GM18526 (cell line): ENCODE data around the gene MCRIP2.

Experiments used
- POLR2A ChIP-seq: IDR thresholded peaks from 3 replicates; pipeline ENCODE4 v1.6.1; 2011; ENCODE audit not compliant: insufficient read length; ENCODE audit errors: extremely low read depth

MCRIP2 gene

DNA sequence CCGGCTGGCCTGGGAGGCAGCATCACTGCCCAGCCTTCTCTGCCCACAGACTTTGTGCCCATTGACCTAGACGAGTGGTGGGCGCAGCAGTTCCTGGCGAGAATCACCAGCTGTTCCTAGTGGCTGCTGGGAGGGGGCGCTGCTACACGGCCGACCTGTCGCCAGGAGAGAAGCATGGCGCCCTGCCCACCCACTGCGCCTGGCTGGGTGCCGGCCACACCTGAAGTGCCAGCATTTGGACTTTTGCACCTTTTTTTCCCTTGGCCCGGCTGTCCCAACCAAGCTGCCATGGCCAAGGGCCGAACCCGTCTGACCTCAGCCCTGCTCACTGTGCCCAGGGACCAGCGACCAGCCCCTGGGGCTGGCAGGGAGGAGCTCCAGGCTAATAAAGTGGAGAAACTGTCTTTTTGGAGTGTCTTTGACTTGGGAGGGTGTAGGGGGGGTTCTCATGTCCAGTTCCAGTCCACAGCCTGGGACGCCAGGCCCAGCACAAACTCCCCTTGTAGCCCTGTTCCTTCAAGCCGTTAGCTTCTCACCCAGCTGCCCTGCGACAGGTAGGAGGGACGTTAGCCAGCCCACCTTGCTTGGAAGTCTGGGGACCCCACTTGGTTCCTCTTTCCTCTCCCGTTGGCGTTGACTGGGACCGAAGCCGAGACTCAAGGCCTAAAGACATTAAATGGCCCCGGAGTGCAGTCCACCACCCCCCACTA, 6.6 kb downstream of the MCRIP2 start:
- TF ChIP-seq POLR2A: no peak

DNA sequence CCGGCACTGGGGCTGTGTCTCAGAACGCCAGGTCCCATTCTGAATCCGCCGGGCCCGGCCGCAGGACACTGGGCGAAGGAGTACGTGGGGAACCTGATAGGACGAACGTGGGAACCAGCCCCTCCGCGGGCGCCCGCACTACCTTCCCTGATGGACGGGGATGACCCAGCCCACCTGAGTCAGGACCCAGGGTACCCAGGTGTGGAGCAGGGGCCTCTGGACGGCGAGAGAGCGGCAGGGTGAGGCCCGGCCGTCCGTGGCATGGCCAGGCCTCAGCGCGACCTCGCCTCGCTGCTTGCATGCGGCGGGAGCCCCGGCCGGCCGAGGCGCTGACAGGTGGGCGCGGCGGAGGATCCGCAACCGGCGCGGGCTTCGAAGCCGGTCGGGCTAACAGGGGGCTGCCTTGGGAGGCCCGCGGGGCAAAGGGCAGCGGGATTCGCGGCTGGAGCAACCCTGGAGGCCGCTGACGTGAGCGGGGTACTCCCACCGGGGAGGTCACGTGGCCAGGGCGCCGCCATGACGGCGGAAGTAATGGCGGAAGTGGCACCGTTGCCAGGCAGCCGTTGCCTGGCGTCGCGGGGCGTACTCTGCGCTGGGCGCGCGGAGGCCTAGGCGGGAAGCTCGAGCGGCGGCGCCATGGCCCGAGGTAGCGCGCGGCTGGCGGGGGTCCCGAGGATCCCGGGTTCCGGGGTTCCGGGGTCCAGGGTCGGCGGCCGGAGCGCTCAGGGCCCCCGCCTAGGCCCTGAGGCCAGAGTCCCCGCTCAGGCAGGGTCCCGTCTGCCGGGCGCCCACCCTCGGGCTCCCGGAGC, 7.4 kb downstream of the MCRIP2 start, which contains the start of gene WDR90:
Gene WDR90, plus strand, starts transcription at position 585 of the 809 bp plus-strand sequence. Its CDS starts 52 bp downstream, at position 637.
- TF ChIP-seq POLR2A: peak; percentile 61

DNA sequence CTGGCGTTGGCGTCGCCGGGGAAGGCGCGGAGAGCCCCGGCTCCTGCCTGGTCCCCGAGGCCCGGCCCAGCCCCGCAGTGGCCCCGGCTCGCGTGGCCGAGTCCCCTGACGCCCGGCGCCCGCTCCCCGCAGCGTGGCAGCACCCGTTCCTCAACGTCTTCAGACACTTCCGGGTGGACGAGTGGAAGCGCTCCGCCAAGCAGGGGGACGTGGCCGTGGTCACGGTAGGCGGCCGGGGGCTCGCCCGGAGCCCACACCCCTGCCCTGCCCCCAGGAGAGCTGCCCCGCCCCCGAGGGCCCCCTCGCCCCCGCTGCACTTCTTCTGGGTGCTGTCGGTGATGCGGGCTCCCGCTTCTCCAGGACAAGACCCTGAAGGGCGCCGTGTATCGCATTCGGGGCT, 8.0 kb downstream of the MCRIP2 start:
- TF ChIP-seq POLR2A: no peak

DNA sequence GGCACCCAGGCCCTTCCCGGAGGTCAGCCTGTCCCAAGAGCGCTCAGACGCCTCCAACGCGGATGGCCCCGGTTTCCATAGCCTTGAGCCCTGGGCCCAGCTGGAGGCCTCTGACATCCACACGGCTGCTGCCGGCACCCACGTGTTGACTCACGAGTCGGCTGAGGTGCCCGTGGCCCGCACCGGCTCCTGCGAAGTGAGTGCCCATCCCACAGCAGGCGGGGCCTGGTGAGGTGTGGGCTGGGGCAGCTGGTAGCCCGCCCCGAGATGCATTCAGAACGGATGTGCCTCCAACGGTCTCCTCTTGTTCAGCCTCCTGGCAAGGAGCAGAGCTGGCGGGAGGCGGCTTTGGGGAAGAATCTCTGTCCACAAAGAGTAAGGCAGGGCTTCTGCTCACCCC, 10.2 kb downstream of the MCRIP2 start:
- TF ChIP-seq POLR2A: no peak

DNA sequence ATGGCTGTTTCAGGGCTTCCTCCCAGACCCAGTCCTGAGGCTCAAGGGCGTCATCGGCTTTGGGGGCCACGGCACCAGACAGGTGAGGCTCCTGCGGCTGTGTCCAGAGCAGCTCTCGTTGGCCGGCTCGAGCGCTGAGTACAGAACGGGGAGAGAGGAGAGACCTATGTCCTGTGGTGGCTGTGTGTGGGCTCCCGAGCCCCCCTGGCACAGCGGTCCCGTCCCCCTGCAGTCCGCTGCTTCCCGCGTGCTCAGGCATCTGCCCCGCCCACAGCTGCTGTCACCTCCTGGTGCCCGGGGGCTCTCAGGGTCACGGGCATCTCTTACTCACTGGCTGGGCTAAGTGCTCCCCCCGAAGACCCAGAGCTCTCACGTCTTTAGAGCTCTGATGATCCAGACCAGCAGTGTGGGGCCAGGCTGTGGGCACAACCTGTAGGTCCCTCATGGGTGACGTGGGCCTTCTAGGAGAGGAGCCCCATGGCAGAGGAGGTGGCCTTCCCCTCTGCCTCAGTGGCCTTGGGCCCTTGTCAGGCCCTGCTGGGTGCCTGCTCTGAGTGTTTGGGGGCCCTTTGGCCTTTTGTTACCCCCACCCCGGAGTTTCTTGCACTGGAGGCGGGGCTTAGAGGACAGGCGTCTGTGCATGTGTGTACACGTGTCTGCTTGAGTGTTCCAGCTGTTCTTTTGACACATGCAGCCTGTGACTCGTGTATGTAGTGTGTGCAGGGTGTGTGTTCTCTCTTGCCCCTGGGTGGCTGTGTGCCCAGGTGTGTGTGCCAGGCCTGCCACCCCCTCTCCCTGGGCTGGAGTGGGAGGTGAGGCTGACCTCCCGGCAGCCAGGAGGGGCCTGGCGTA, 11.1 kb downstream of the MCRIP2 start:
- TF ChIP-seq POLR2A: no peak

DNA sequence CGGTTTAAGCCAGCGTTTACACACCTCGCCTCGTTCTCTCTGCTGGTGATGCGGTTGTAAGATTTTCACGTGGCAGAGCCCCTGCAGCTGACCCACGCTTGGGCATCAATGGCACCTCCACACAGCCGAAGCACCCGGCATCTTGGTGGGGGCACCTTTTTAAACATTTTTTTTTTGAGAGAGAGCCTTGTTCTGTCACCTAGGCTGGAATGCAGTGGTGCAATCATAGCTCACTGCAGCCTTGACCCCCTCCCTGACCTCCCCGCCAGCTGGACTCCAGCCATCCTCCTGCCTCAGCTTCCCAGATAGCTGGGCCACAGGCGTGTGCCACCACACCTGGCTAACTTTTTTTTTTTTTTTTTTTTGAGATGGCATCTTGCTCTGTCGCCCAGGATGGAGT, 12.4 kb downstream of the MCRIP2 start:
- TF ChIP-seq POLR2A: no peak

DNA sequence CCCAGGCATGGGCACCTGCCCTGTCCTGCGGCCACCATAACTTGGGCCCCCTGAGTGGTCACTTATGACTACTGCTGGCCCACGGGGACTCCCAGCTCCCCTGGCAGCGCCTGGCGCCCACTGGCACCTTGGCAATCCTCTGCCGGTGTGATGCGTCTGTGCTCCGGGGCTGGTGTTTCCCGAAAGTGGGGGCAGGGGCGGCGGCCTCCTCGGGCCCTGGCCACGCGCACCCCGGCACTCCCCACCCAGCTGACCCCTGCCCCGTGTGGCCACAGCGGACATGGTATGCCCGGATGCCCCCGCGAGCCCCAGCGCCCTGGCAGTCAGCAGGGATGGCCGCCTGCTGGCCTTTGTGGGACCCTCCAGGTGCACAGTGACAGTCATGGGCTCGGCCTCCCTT, 15.9 kb downstream of the MCRIP2 start:
- TF ChIP-seq POLR2A: no peak

DNA sequence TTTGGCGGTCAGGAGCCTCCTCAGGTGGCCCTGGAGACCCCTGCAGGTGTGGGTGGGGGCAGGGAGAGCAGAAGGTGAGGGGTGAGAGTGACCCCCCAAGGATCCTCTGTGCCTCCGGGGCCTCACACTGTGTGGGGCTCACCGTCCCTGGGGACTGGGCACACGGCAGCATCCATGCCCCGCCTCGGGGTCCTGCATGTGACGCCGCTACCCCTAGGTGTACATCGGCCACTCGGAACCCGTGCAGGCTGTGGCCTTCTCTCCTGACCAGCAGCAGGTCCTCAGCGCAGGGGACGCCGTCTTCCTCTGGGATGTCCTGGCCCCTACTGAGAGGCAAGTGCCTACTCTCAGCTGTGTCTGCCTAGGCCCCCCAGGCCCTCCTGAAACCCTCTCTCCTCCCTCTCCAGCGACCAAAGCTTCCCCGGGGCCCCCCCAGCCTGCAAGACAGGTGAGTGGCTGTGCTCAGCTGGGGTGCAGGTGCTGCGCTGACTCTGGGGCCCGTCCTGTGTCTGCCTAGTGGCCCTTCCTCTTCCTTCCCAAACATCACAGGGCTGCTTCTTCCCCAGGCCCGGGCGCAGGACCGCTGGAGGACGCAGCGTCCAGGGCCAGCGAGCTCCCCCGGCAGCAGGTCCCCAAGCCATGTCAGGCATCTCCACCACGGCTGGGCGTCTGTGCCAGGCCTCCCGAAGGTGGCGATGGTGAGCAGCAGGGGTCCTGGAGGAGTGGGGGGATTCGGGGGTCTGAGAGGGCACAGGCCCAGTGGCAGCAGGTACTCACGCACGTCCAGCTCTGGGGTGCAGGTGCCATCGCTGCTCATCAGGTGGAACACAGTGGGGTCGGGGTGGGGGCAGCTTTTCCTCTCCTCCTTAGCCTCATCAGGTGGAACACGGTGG, 17.3 kb downstream of the MCRIP2 start:
- no peak for TF ChIP-seq POLR2A

DNA sequence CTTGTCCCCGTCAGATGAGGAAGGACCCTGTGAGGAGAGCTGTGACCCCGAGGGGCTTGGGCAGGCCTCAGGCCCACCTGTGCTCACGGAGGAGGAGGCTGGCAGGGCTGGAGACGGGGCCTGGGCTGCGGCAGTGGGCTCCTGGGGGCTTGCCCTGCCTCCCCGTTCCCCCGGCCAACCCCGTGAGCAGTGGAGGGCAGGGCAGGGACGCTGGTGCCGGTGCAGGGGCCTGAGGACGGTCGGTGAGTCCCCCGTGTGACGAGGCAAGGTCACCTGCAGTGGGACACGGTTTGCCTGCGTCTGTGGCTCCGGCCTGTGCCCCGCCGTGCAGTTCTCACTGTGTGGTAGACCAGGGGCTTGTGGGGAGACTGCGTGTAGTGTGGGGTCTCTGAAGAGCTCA, 18.0 kb downstream of the MCRIP2 start:
- no peak for TF ChIP-seq POLR2A

DNA sequence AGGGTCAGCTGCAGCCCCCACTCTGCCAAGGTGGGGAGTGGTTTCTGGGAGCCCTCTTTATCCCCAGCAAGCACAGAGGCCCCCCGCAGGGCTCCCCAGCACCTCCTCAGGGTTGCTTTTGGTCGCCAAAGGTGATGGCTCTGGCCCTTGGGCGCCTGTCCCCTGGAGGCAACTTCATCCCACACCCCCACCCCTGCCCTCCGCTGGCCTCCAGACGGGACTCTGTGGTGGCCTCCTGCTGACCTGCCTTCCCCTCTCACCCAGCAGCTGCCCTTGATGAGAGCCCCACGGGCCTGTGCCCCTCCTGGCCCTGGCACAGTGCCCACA, 18.5 kb downstream of the MCRIP2 start:
- TF ChIP-seq POLR2A: no peak

DNA sequence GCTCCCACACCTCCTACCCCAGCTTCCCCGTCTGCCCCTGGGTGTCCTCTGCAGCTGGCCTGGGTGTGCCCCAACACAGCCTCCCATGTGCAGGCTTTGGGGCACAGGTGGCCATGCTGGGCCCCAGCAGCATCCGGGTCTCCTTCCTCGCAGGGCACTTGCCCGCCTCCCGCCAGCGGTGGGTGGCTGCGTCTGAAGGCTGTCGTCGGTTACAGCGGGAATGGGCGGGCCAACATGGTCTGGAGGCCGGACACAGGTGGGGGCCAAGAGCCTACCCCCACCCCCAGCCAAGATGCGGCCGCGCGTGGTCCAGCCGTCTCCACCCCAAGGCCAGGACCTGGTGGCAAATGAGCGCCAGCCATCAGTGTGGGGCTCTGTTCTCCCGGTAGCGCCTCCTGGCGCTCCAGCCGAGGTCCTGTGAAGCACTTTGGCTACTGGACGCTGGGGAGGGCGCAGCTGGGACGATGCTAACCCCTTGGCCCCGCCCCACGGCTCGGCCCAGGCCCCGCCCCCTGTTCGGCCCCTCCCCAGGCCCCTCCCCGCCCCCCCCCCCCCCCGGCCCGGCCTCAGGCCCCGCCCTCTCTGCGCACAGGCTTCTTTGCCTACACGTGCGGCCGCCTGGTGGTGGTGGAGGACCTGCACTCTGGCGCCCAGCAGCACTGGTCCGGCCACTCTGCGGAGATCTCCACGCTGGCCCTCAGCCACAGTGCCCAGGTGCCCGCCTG, 19.0 kb downstream of the MCRIP2 start:
- peak; percentile 44 for TF ChIP-seq POLR2A

DNA sequence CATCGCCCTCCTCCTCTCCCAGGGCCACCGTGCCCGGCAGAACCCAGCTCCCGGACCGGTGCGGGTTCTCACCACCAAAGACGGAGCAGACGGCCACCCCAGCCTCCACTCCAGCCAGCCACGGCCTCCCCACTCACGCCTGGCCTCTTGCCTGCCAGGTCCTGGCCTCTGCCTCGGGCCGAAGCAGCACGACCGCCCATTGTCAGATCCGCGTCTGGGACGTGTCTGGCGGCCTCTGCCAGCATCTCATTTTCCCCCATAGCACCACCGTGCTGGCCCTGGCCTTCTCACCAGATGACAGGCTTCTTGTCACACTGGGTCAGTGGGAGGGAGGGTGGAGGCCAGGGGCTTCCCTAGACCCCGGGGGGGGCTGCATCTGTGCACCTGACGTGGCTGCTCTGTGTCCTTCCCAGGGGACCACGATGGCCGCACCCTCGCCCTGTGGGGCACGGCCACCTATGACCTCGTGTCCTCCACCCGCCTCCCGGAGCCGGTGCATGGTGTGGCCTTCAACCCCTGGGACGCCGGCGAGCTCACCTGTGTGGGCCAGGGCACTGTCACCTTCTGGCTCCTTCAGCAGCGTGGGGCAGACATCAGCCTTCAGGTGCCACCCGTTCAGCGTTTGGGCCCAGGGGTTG, 19.7 kb downstream of the MCRIP2 start:
- TF ChIP-seq POLR2A: no peak

DNA sequence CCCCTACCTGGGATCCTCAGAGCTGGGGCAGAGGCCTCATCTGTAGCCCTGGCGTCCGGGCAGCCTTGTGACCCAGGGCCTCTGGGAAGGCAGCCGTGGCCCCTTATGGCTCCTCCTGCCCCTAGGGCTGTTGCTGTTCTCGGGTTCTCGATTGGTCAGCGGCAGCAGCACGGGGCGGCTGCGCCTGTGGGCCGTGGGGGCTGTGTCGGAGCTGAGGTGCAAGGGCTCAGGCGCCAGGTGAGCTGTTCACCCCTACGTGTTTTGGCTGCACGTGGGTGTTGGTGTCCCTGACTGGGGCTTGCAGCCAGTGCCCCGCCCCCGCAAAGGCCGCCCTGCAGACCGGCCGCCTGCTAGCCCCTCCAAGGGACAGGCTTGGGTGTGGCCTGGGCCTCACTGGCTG, 20.5 kb downstream of the MCRIP2 start:
- no peak for TF ChIP-seq POLR2A

DNA sequence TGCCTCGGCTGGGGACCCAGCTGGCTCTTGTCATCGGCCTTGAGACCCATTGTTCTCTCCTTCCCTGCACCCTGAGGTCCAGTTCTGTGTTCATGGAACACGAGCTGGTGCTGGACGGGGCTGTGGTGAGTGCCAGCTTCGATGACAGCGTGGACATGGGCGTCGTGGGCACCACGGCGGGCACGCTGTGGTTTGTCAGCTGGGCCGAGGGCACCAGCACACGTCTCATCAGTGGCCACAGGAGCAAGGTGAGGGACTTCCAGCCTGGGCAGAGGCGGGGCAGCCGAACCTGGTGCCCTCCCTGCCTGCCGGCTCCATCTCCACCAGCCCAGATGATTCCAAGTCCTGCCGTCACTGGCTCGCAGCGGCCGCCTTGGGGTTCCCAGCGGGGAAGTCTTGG, 21.0 kb downstream of the MCRIP2 start:
- no peak for TF ChIP-seq POLR2A
